HepG2 (cell line): ENCODE measurements around the gene TMEM132D. TPM values are rescaled to one million over a fixed set of nuclear protein-coding genes. Genes with fewer than 3 reads are reported as not detected.

Experiments
- ATAC-seq: fragments of 200-7000 bp; cut with Tn5 transposase; 3 replicates; pipeline ENCODE4 v1.9.1; 2020; ENCODE audit warnings: mild to moderate bottlenecking, moderate library complexity
- BruUV-seq: library from RNA; stranded (reverse); fragments of 400-500 nt; replicated peaks from 2 replicates; lab custom pipeline; 2021; lab: Mats Ljungman, UMichigan
- CTCF ChIA-PET: fragments of 300-600 bp; formaldehyde crosslinking; extraction: SDS; loops from one replicate; lab custom pipeline; 2021; ENCODE audit warnings: low total read pairs, inconsistent platforms, low intra/inter-chr PET ratio; lab: Yijun Ruan, JAX
- POLR2A ChIA-PET: fragments of 350-600 bp; sonication (Branson Sonifier 250); formaldehyde crosslinking; loops from one replicate; lab custom pipeline; 2020; ENCODE audit warnings: antibody characterized with exemption, inconsistent platforms; lab: Yijun Ruan, JAX
- DNase-seq: peaks from one replicate; pipeline ENCODE4 v3.0.0-alpha.2; 2015; ENCODE audit warnings: low spot score
- FAIRE-seq: peaks from 3 replicates; lab custom pipeline; 2011; peaks lifted over from hg19 to GRCh38; lab: Jason Lieb, UNC
- H2AFZ ChIP-seq: one replicate; pipeline ENCODE4 v1.6.1; 2011; ENCODE audit warnings: low read length, inconsistent platforms
- H3K27ac ChIP-seq: fragments of 300-600 bp; 3 replicates; pipeline ENCODE4 v1.8.0; 2011; ENCODE audit warnings: mixed run types, mild to moderate bottlenecking, mixed read lengths, low read length, inconsistent platforms; ENCODE audit not compliant: insufficient read depth; ENCODE audit errors: extremely low read length
- H3K27me3 ChIP-seq, 2 experiments: fragments of 200-600 bp in 1 of 2; 2 replicates in 1 of 2; 3 replicates in 1 of 2; pipeline versions ENCODE4 v1.6.0 to v1.8.0; 2011; ENCODE audit warnings: low read length in 2 of 2, mild to moderate bottlenecking in 2 of 2, moderate library complexity in 2 of 2, inconsistent platforms in 1 of 2; ENCODE audit not compliant: insufficient read depth in 2 of 2, control insufficient read depth in 1 of 2
- H3K36me3 ChIP-seq, 2 experiments: fragments of 200-600 bp in 1 of 2; replicated peaks in 1 of 2; 2 replicates in 1 of 2; 3 replicates in 1 of 2; pipeline versions ENCODE4 v1.5.1 to v1.8.0; 2011; ENCODE audit warnings: low read length in 2 of 2, inconsistent platforms in 1 of 2; ENCODE audit not compliant: insufficient read depth in 2 of 2, control insufficient read depth in 1 of 2
- H3K4me1 ChIP-seq: 2 replicates; pipeline ENCODE4 v1.5.1; 2012; ENCODE audit warnings: low read length, inconsistent platforms; ENCODE audit not compliant: insufficient read depth
- H3K4me2 ChIP-seq: 2 replicates; pipeline ENCODE4 v1.6.0; 2011; ENCODE audit warnings: low read depth, low read length, inconsistent platforms
- H3K4me3 ChIP-seq, 3 experiments: fragments of 200-600 bp in 1 of 3; sonication (generic), shearing (Covaris generic) in 1 of 3; replicated peaks in 1 of 3; 2 replicates each; pipeline ENCODE4 v1.5.1; 2011 to 2016; ENCODE audit warnings: low read length in 3 of 3, inconsistent platforms in 2 of 3, low read depth in 2 of 3, mild to moderate bottlenecking in 2 of 3, control low read depth in 1 of 3, mixed read lengths in 1 of 3; ENCODE audit not compliant: insufficient read depth in 1 of 3
- H3K79me2 ChIP-seq: one replicate; pipeline ENCODE4 v1.6.1; 2011; ENCODE audit warnings: low read length, inconsistent platforms; ENCODE audit not compliant: insufficient read depth
- H3K9ac ChIP-seq: 2 replicates; pipeline ENCODE4 v1.6.0; 2011; ENCODE audit warnings: mild to moderate bottlenecking, low read depth, low read length, inconsistent platforms; ENCODE audit not compliant: insufficient read depth
- H3K9me3 ChIP-seq: 2 replicates; pipeline ENCODE4 v1.5.1; 2012; ENCODE audit warnings: mild to moderate bottlenecking, low read length
- H4K20me1 ChIP-seq: 2 replicates; pipeline ENCODE4 v1.6.0; 2011; ENCODE audit warnings: inconsistent platforms, mild to moderate bottlenecking, low read length, moderate library complexity; ENCODE audit not compliant: insufficient read depth
- ATM ChIP-seq: fragments of 450-650 bp; IDR thresholded peaks from 2 replicates; pipeline ENCODE4 v1.7.1; 2017; ENCODE audit warnings: mild to moderate bottlenecking, borderline replicate concordance
- CBX5 ChIP-seq: sonication (generic); formaldehyde crosslinking; IDR thresholded peaks from 2 replicates; pipeline ENCODE4 v1.4.0; 2020; ENCODE audit warnings: missing genetic modification reagents, borderline replicate concordance
- DRAP1 ChIP-seq: IDR thresholded peaks from 2 replicates; pipeline ENCODE4 v1.6.1; 2016; ENCODE audit warnings: missing genetic modification reagents, missing compliant biosample characterization
- KDM1A ChIP-seq: IDR thresholded peaks from 2 replicates; pipeline ENCODE4 v1.6.1; 2016; ENCODE audit warnings: missing compliant biosample characterization
- KLF12 ChIP-seq: sonication (generic); formaldehyde crosslinking; IDR thresholded peaks from 2 replicates; pipeline ENCODE4 v1.4.0; 2020; ENCODE audit warnings: missing genetic modification reagents, borderline replicate concordance
- MXD1 ChIP-seq: sonication (generic); formaldehyde crosslinking; IDR thresholded peaks from 2 replicates; pipeline ENCODE4 v1.4.0; 2020; ENCODE audit warnings: mild to moderate bottlenecking, missing genetic modification reagents
- NFKBIZ ChIP-seq: IDR thresholded peaks from 2 replicates; pipeline ENCODE4 v1.6.1; 2018; ENCODE audit warnings: missing genetic modification reagents, missing compliant biosample characterization
- PAF1 ChIP-seq: IDR thresholded peaks from 2 replicates; pipeline ENCODE4 v1.6.1; 2016; ENCODE audit warnings: missing genetic modification reagents, missing compliant biosample characterization
- PPARG ChIP-seq: conservative IDR thresholded peaks from 2 replicates; pipeline ENCODE4 v1.6.1; 2016; ENCODE audit warnings: missing biosample characterization, missing genetic modification reagents
- REL ChIP-seq: sonication (generic); formaldehyde crosslinking; conservative IDR thresholded peaks from 2 replicates; pipeline ENCODE4 v1.8.0; 2022; ENCODE audit warnings: mild to moderate bottlenecking, missing genetic modification reagents, moderate library complexity
- RFX3 ChIP-seq: IDR thresholded peaks from 2 replicates; pipeline ENCODE4 v1.6.1; 2016; ENCODE audit warnings: missing biosample characterization, missing genetic modification reagents
- SIX1 ChIP-seq: sonication (generic); formaldehyde crosslinking; IDR thresholded peaks from 2 replicates; pipeline ENCODE4 v1.4.0; 2020; ENCODE audit warnings: missing genetic modification reagents, borderline replicate concordance
- SP140L ChIP-seq: sonication (generic); formaldehyde crosslinking; IDR thresholded peaks from 2 replicates; pipeline ENCODE4 v1.4.0; 2020; ENCODE audit warnings: missing genetic modification reagents, borderline replicate concordance
- ZNF138 ChIP-seq: sonication (generic); formaldehyde crosslinking; IDR thresholded peaks from 2 replicates; pipeline ENCODE4 v1.5.0; 2020; ENCODE audit warnings: mild to moderate bottlenecking, low read depth, missing genetic modification reagents
- ZNF441 ChIP-seq: sonication (generic); formaldehyde crosslinking; IDR thresholded peaks from 2 replicates; pipeline ENCODE4 v1.7.0; 2021; ENCODE audit warnings: missing genetic modification reagents, borderline replicate concordance
- ZNF740 ChIP-seq: sonication (generic); formaldehyde crosslinking; IDR thresholded peaks from 2 replicates; pipeline ENCODE4 v1.4.0; 2020; ENCODE audit warnings: missing genetic modification reagents
- WGBS: methylation state at CpG from one replicate; pipeline ENCODE4 v1.1.6; 2017; ENCODE audit warnings: low lambda C conversion rate; 5-methylcytosine and 5-hydroxymethylcytosine counted together
- in situ Hi-C: cut with HindIII; loops from 2 replicates; pipeline ENCODE4 v1.10.0; 2017; ENCODE audit warnings: low pct_unique_long_range_greater_than_20kb; ENCODE audit not compliant: extremely low pct_ligation_motif_present
- intact Hi-C: fragments of 100-400 bp; cut with micrococcal nuclease; formaldehyde crosslinking; loops from one replicate; pipeline ENCODE4 v1.10.0; 2022; ENCODE audit not compliant: unreplicated experiment
- polyA plus RNA-seq, 8 experiments: library from polyadenylated mRNA; depleted of rRNA in 3 of 8; stranded (reverse) in 7 of 8; unstranded in 1 of 8; fragments of >200 nt; fragmentation: Illumina TruSeq in 4 of 8; extraction: Trizol in 4 of 8; gene quantifications; 2 replicates each; pipeline versions ENCODE4 v1.2.1 to v1.2.3, GENCODE V29; 2011 to 2016; ENCODE audit warnings: low read depth in 4 of 8, missing spikeins in 1 of 8, mixed read lengths in 1 of 8; ENCODE audit not compliant: insufficient read depth in 1 of 8
- total RNA-seq, 5 experiments: library from RNA; depleted of rRNA; stranded (reverse); fragments of >200 nt; fragmentation: Illumina TruSeq; extraction: Trizol; gene quantifications; 2 replicates each; pipeline ENCODE4 v1.2.3, GENCODE V29; 2016; ENCODE audit warnings: low read depth in 1 of 5

Gene TMEM132D
- total and polyA plus RNA-seq, 2 of the 13 experiments (the other 11 are each of a cell fraction or from before 2014, with no cell fraction given) = not detected

GRCh38 chr12:129231491-129231890 is 672.3 kb downstream of the TMEM132D start:
- CTCF ChIA-PET = no interaction called here
- Histone ChIP-seq H3K27me3 (no peaks in the 10 kb centered on the region), H3K9ac (no peak overlapping the region), H4K20me1 (no peaks in the 10 kb centered on the region), H3K4me1 (no peaks in the 10 kb centered on the region), H3K79me2 (no peaks in the 10 kb centered on the region), H3K4me3 (no peak overlapping the region), H3K27ac (no peak overlapping the region), H2AFZ (no peak overlapping the region), H3K9me3 (no peaks in the 10 kb centered on the region; the same call in 1 of the 2 replicates), H3K36me3 (no peaks in the 10 kb centered on the region), H3K4me2 (no peak overlapping the region)
- TF ChIP-seq SIX1 (CRISPR knock-in tag) = no peak
- no peak for TF ChIP-seq ZNF441 (CRISPR knock-in tag)
- TF ChIP-seq KDM1A = no peak
- TF ChIP-seq ZNF740 (CRISPR knock-in tag) = no peak
- no peak for TF ChIP-seq PPARG (CRISPR knock-in tag)
- TF ChIP-seq ZNF138 (CRISPR knock-in tag) = no peak
- no peak for TF ChIP-seq CBX5 (CRISPR knock-in tag)
- no peak for TF ChIP-seq ATM
- TF ChIP-seq RFX3 (CRISPR knock-in tag) = no peak
- TF ChIP-seq REL = no peak
- TF ChIP-seq PAF1 (CRISPR knock-in tag) = no peak
- TF ChIP-seq MXD1 (CRISPR knock-in tag) = no peak
- no peak for TF ChIP-seq KLF12 (CRISPR knock-in tag)
- TF ChIP-seq SP140L (CRISPR knock-in tag) = no peak
- TF ChIP-seq DRAP1 (CRISPR knock-in tag) = no peak
- TF ChIP-seq NFKBIZ (CRISPR knock-in tag) = no peak
- DNase-seq = no peak
- no TSS peak for BruUV-seq
- in situ Hi-C loops (no loop called here), intact Hi-C loops (no loop called here)
- 2% methylated on average over 3 of the region's 3 CpGs for WGBS
- FAIRE-seq = no peak
- no peak for ATAC-seq
- POLR2A ChIA-PET = no interaction called here
